ENCODE results near the gene SLC22A16.

DNA sequence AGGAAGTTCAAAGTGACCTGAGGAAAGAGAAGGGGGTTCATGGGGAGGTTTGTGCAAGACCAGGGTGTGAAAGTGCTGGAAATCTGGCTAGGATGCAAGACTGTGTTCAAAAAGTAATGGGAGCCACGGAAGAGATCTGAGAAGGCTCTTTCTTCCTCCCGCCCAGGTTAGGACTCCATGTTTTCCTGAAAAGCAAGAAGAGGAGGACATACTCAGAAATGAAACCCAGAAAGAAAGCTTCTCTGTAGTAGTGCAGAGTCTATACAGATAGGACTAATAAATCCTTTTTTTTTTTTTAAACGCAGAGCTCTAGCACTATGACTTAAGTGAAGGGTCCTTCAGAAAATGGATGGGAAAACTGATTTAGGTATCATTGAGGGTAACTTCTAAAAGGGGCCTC lies 57.8 kb downstream of the SLC22A16 start:
- TF ChIP-seq CTCF (IDR thresholded peaks at IDR 0.05) (no peak), POLR2A (IDR thresholded peaks at IDR 0.05) (no peak)

Measured in heart left ventricle (tissue), 13 donors.